ENCODE results near the gene GATA3. TPM values are rescaled to one million over a fixed set of nuclear protein-coding genes. Genes with fewer than 3 reads are reported as not detected.

Gene GATA3
- total RNA-seq, 1 donor from 2014 or later, result 2.7 TPM

DNA sequence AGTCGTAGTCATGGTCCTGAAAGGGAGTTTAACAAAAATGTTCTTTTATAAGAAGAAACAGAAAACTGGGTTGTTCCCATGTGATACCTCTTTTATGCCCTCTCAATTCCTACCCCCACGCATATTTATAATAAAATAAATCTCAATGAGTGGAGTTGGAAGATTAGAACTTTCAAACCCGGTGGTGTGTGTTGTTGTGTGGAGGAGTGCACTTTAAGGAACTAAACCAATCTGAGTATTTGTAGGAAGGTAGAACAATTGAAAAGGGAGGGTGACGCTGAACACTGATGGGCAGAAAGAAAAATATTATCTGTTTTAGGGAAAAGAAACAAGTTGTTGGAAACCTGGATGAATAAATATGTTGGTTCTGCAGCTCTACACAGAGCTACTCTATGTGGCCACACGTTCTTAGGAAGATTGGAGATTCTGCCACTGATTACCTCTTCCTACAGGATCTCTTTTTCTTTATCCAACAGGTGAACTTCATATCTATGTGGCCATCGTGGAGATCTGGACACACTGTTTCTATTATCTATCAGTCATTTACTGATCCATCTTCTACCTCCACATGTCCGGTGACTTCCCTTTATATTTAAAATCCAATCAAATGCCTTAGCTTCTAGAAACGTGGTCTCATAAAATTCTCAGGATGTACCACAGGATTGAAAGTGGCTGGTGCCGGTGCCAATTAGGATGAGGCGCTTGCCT lies 13.1 kb upstream of the GATA3 start:
- peak overlapping the region; percentile 39 for H3K27ac Mint-ChIP-seq
- no peak for DNase-seq (ENCODE audit: low spot score, unreplicated experiment)
- H3K4me3 Mint-ChIP-seq (ENCODE audit: low read depth), result no peak overlapping the region
- H3K9me3 Mint-ChIP-seq (ENCODE audit: low read depth), result no peaks in the 10 kb centered on the region
- TF ChIP-seq, protein P1, sequence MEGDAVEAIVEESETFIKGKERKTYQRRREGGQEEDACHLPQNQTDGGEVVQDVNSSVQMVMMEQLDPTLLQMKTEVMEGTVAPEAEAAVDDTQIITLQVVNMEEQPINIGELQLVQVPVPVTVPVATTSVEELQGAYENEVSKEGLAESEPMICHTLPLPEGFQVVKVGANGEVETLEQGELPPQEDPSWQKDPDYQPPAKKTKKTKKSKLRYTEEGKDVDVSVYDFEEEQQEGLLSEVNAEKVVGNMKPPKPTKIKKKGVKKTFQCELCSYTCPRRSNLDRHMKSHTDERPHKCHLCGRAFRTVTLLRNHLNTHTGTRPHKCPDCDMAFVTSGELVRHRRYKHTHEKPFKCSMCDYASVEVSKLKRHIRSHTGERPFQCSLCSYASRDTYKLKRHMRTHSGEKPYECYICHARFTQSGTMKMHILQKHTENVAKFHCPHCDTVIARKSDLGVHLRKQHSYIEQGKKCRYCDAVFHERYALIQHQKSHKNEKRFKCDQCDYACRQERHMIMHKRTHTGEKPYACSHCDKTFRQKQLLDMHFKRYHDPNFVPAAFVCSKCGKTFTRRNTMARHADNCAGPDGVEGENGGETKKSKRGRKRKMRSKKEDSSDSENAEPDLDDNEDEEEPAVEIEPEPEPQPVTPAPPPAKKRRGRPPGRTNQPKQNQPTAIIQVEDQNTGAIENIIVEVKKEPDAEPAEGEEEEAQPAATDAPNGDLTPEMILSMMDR (IDR thresholded peaks at IDR 0.05; ENCODE audit: unreplicated experiment), result no peak
- peaks cover 99% of the 10 kb centered on the region for H3K27me3 Mint-ChIP-seq
- H3K36me3 Mint-ChIP-seq (ENCODE audit: insufficient read depth), result no peaks in the 10 kb centered on the region
- peaks cover 2% of the 10 kb centered on the region for H3K4me1 Mint-ChIP-seq (ENCODE audit: low read depth)

DNA sequence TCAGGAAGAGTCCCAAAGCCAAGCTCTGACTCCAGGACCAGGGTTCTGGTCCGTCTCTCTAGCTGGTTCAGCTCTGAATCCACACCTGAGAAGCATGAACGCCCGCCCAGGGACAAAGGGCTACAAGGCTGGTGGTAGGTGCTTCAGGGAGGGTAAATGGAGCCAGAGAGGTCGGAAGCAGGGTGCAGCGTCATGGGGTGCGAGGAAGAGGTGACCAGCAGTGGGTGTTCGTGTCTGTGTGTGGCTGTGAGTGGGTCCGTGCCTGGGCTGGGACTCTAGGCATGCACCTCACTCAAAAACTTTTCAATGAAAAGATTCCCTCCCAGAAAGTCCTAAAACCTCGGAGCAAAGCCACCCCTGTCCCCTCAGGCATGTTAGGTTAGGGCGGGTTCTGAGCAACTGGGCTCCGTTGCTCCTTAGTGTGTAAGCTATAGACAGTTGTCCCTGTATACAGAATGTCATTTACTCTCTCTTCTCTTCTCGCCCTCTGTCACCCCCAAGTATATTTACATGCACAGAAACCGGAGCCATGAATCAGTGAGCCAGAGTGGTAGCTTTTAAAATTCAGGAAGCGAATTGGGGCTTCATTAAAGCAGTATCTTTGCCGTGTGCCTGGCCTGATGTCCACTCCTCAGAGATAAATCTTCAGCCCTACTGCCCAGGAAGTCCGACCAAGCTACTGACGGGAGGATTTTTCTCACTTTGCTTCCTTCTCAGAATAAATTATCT lies 12.3 kb upstream of the GATA3 start:
- Mint-ChIP-seq H3K4me1 (ENCODE audit: low read depth) (peaks cover 2% of the 10 kb centered on the region), H3K36me3 (ENCODE audit: insufficient read depth) (no peaks in the 10 kb centered on the region), H3K27me3 (peaks cover 100% of the 10 kb centered on the region), H3K4me3 (ENCODE audit: low read depth) (no peak overlapping the region), H3K27ac (peak overlapping the region; percentile 39), H3K9me3 (ENCODE audit: low read depth) (no peaks in the 10 kb centered on the region)
- TF ChIP-seq, protein P1 (IDR thresholded peaks at IDR 0.05; ENCODE audit: unreplicated experiment), result no peak
- no peak for DNase-seq (ENCODE audit: low spot score, unreplicated experiment)

DNA sequence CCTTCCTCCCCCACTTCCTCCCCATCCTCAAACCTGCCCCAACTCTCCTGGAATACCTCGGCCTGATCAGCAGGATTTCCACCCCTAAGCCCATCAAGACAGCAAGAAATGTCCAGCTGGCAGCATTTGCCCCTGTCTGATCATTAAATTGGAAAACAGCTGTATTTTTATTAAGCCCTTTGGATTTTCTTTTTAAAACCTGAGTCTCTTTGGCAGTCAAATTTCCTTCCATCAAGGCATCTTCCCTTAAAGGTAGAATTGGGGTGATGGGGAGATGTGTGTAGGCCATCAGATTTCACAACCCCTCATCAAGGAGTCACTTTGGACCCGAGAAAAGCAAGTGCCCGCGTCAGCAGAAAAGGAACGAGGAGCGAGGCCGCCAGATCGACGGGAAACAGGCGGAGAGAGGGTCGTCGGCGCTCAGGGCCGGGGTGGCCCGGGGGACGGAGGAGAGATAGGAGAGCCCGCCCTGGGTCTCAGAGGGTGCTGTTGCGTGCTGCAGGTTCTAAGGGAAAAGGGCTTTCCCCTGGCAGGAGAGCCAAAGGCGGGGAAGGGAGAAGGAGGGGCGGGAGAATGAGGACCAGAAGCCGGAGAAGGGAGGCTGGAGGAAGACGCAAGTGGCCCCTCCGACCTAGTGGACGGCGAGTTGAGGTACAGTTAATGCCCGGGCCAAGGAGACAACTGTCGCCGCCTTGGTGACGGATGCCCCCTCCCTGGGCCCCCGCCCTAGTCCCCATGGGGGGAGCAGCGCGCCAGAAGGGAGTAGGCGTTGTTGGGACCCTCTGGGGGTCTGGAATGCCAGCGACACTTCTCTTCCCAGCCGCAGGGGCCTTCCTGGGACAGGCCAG lies 11.5 kb upstream of the GATA3 start:
- Mint-ChIP-seq H3K27ac (peak overlapping the region; percentile 44), H3K27me3 (peaks cover 100% of the 10 kb centered on the region), H3K36me3 (ENCODE audit: insufficient read depth) (no peaks in the 10 kb centered on the region), H3K4me3 (ENCODE audit: low read depth) (no peak overlapping the region), H3K9me3 (ENCODE audit: low read depth) (no peaks in the 10 kb centered on the region), H3K4me1 (ENCODE audit: low read depth) (peaks cover 2% of the 10 kb centered on the region)
- DNase-seq (ENCODE audit: low spot score, unreplicated experiment), result no peak
- TF ChIP-seq, protein P1 (IDR thresholded peaks at IDR 0.05; ENCODE audit: unreplicated experiment), result no peak

DNA sequence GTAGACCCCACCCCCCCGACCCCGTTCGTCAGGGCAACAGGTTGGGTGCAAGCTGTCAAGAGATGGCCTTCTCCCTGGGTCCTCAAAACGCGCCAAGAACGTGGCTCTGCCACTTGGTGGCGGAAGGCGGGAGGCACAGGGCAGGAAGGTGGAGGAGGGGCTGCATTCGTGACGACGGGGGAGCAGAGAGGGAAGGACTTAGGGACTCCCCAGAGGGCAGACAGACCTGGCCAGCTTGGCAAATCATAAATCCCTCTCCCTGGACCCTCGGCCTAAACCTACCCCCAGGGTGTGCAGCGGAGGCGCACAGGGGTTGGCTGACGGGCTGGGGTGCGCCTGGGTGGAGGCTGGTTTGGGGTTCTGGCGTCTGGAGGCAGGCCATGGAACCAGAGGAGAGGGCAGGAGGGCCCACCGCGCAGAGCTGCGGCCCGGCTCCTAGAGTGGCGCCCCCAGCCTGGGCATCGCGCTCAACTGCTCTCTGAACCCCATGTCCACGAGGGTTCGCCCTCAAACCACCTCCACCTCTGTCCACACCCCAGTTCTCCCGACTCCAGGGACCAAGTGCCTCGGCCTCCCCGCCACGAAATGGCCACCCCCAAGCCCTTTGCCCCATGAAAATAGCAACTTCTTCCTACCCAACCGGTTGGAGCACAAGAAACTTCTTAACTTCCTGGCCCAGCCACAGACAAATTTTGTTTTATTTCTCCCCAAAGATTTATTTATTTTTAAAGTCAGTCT lies 10.8 kb upstream of the GATA3 start:
- Mint-ChIP-seq H3K4me1 (ENCODE audit: low read depth) (peaks cover 2% of the 10 kb centered on the region), H3K4me3 (ENCODE audit: low read depth) (no peak overlapping the region), H3K27ac (no peak overlapping the region), H3K36me3 (ENCODE audit: insufficient read depth) (no peaks in the 10 kb centered on the region), H3K27me3 (peaks cover 100% of the 10 kb centered on the region), H3K9me3 (ENCODE audit: low read depth) (no peaks in the 10 kb centered on the region)
- DNase-seq (ENCODE audit: low spot score, unreplicated experiment), result no peak
- TF ChIP-seq, protein P1 (IDR thresholded peaks at IDR 0.05; ENCODE audit: unreplicated experiment), result peak; percentile 28

Data from progenitor cell of endocrine pancreas (in vitro differentiated cells).